ENCODE measurements around the gene CPAMD8. TPM values are rescaled to one million over a fixed set of nuclear protein-coding genes. Genes with fewer than 3 reads are reported as not detected.

Gene CPAMD8
- total and polyA plus RNA-seq, 9 of the 15 experiments (the other 6 are each of a cell fraction or from before 2014, with no cell fraction given) = 0.20 to 2.1 (median 1.3) TPM

DNA sequence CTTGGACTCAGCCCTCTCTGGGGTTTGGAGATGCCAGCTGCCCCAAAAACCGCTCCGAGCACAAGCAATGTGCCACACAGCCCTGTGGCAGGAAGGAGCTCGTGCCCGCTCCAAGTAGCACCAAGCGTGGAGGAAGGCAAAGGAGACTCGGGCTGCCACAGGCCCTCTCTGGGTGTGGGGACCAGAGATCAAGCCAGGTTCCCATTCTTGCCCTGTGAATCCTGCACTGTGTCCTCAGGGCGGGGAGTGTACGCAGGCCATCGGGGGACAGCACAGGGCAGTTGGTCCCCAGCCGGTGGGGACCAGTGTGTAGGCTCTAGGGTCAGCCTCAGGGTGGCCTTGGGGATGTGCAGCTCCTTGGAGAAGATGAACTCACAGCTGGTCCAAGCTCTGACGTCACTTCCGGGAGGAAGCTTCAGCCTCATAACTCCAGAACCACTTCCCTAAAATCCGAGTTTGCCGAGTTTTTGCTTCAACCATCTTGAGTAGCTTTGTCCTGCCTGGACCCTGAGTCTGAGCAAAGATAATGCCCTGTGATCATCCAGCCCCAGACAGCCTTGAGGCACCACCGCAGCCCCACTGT lies 9.3 kb upstream of the CPAMD8 start (continued):
- TF ChIP-seq GABPB1 (CRISPR knock-in tag; IDR thresholded peaks at IDR 0.05) = peak; percentile 90
- peak; percentile 83; the same call in 1 of the 2 replicates for TF ChIP-seq ATF7 (IDR thresholded peaks at IDR 0.05)

DNA sequence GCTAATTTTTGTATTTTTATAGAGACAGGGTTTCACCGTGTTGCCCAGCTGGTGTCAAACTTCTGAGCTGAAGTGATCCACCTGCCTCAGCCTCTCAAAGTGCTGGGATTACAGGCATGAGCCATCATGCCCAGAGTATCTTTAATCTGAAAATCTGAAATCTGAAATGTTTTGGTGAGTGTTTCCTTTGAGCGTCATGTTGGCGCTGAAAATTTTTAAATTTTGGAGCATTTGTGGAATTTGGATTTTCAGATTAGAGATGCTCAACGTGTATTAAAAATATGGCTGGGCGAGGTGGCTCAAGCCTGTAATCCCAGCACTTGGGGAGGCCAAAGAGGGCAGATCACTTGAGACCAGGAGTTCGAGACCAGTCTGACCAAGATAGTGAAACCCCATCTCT lies 5.1 kb upstream of the CPAMD8 start:
- Histone ChIP-seq H3K79me2 (ENCODE audit: control insufficient read depth, insufficient read depth, low read length) (no peaks in the 10 kb centered on the region), H3K9ac (ENCODE audit: insufficient read depth in 1 of 2, low read depth in 2 of 2, low read length in 2 of 2) (no peak overlapping the region), H3K27ac (ENCODE audit: extremely low read depth, low read depth, low read length) (no peak overlapping the region), H3K4me3 (no peak overlapping the region), H3K36me3 (ENCODE audit: control insufficient read depth, insufficient read depth, low read length) (no peaks in the 10 kb centered on the region), H3K4me1 (replicated peaks in 1 of 2; ENCODE audit: control insufficient read depth in 2 of 2, insufficient read depth in 2 of 2, low read length in 2 of 2) (peaks cover 0 to 3% of the 10 kb centered on the region in 2 experiments; a peak in 1 of 5 replicates), H3K27me3 (ENCODE audit: control insufficient read depth in 2 of 2, insufficient read depth in 2 of 2, low read length in 2 of 2) (peaks cover 20 to 62% of the 10 kb centered on the region in 2 experiments; a peak in 4 of 5 replicates), H3K4me2 (ENCODE audit: insufficient read depth, low read length) (no peak overlapping the region), H3K9me3 (replicated peaks; ENCODE audit: control insufficient read depth, insufficient read depth, low read depth, low read length) (no peaks in the 10 kb centered on the region), H3K9me1 (ENCODE audit: control insufficient read depth, insufficient read depth, low read length) (no peaks in the 10 kb centered on the region), H2AFZ (ENCODE audit: low read depth, low read length) (no peak overlapping the region), H4K20me1 (replicated peaks; ENCODE audit: control insufficient read depth, insufficient read depth, low read length) (no peaks in the 10 kb centered on the region; the same call in 1 of the 2 replicates)
- POLR2A ChIA-PET = no interaction called here
- intact Hi-C loops (cut with micrococcal nuclease) (no loop called here), in situ Hi-C loops (cut with MboI) (no loop called here)
- no TSS peak for BruUV-seq (replicated peaks)
- DNase-seq (ENCODE audit: extremely low read depth in 1 of 4, low spot score in 3 of 4) = no peak
- CTCF ChIA-PET (ENCODE audit: low intra/inter-chr PET ratio) = no interaction called here
- FAIRE-seq = no peak
- 3% methylated on average over 6 of the region's 6 CpGs for WGBS (ENCODE audit: insufficient coverage, low coverage, missing lambda C conversion rate)
- ATAC-seq = no peak
- TF ChIP-seq, protein P1, sequence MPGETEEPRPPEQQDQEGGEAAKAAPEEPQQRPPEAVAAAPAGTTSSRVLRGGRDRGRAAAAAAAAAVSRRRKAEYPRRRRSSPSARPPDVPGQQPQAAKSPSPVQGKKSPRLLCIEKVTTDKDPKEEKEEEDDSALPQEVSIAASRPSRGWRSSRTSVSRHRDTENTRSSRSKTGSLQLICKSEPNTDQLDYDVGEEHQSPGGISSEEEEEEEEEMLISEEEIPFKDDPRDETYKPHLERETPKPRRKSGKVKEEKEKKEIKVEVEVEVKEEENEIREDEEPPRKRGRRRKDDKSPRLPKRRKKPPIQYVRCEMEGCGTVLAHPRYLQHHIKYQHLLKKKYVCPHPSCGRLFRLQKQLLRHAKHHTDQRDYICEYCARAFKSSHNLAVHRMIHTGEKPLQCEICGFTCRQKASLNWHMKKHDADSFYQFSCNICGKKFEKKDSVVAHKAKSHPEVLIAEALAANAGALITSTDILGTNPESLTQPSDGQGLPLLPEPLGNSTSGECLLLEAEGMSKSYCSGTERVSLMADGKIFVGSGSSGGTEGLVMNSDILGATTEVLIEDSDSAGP (CRISPR knock-in tag; IDR thresholded peaks at IDR 0.05) = no peak
- TF ChIP-seq FUS (optimal IDR thresholded peaks at IDR 0.05; ENCODE audit: low read depth, low read length) (no peak), ZNF79 (CRISPR knock-in tag; IDR thresholded peaks at IDR 0.05; ENCODE audit: low read depth) (no peak), CAMTA2 (CRISPR knock-in tag; conservative IDR thresholded peaks at IDR 0.05) (no peak), DIDO1 (tag; IDR thresholded peaks at IDR 0.05; ENCODE audit: low read depth) (no peak), ARID2 (IDR thresholded peaks at IDR 0.05) (no peak), ZNF324 (CRISPR knock-in tag; IDR thresholded peaks at IDR 0.05) (no peak), MBD2 (IDR thresholded peaks at IDR 0.05; ENCODE audit: borderline replicate concordance, low read depth) (no peak), ZNF143 (CRISPR knock-in tag; IDR thresholded peaks at IDR 0.05) (no peak), YBX1 (IDR thresholded peaks at IDR 0.05) (no peak), EP400 (IDR thresholded peaks at IDR 0.05) (no peak), MTA3 (IDR thresholded peaks at IDR 0.05; ENCODE audit: borderline replicate concordance) (no peak), ZBTB7A (IDR thresholded peaks at IDR 0.05; ENCODE audit: borderline replicate concordance, control insufficient read depth, low read depth, low read length) (no peak), ESRRA (IDR thresholded peaks at IDR 0.05; ENCODE audit: borderline replicate concordance, low read depth) (no peak), DDX20 (tag; IDR thresholded peaks at IDR 0.05; ENCODE audit: low read depth) (no peak), ZNF75A (CRISPR knock-in tag; IDR thresholded peaks at IDR 0.05) (no peak)
- TF ChIP-seq, protein P2, sequence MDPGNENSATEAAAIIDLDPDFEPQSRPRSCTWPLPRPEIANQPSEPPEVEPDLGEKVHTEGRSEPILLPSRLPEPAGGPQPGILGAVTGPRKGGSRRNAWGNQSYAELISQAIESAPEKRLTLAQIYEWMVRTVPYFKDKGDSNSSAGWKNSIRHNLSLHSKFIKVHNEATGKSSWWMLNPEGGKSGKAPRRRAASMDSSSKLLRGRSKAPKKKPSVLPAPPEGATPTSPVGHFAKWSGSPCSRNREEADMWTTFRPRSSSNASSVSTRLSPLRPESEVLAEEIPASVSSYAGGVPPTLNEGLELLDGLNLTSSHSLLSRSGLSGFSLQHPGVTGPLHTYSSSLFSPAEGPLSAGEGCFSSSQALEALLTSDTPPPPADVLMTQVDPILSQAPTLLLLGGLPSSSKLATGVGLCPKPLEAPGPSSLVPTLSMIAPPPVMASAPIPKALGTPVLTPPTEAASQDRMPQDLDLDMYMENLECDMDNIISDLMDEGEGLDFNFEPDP (CRISPR knock-in tag; IDR thresholded peaks at IDR 0.05) = no peak
- TF ChIP-seq, protein P3, sequence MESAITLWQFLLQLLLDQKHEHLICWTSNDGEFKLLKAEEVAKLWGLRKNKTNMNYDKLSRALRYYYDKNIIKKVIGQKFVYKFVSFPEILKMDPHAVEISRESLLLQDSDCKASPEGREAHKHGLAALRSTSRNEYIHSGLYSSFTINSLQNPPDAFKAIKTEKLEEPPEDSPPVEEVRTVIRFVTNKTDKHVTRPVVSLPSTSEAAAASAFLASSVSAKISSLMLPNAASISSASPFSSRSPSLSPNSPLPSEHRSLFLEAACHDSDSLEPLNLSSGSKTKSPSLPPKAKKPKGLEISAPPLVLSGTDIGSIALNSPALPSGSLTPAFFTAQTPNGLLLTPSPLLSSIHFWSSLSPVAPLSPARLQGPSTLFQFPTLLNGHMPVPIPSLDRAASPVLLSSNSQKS (CRISPR knock-in tag; IDR thresholded peaks at IDR 0.05) = no peak
